Peyer's patch (tissue), 4 donors: ENCODE data around the gene LAMB1.

Experiments
- POLR2A ChIP-seq, 2 donors: fragments of 450-650 bp; IDR thresholded peaks; one replicate each; pipeline ENCODE4 v1.5.1; 2017; ENCODE audit warnings: antibody characterized with exemption in 2 of 2, mild to moderate bottlenecking in 2 of 2, moderate library complexity in 2 of 2
- TF ChIP-seq, protein P1 (sequence below), 6 experiments: fragments of 450-650 bp in 4 of 6; fragments of 200-600 bp in 2 of 6; sonication (generic) in 1 of 6; IDR thresholded peaks; one replicate each; pipeline ENCODE4 v1.5.1; 2017 to 2019; ENCODE audit warnings: antibody characterized with exemption in 6 of 6, mild to moderate bottlenecking in 3 of 6, moderate library complexity in 1 of 6

DNA sequence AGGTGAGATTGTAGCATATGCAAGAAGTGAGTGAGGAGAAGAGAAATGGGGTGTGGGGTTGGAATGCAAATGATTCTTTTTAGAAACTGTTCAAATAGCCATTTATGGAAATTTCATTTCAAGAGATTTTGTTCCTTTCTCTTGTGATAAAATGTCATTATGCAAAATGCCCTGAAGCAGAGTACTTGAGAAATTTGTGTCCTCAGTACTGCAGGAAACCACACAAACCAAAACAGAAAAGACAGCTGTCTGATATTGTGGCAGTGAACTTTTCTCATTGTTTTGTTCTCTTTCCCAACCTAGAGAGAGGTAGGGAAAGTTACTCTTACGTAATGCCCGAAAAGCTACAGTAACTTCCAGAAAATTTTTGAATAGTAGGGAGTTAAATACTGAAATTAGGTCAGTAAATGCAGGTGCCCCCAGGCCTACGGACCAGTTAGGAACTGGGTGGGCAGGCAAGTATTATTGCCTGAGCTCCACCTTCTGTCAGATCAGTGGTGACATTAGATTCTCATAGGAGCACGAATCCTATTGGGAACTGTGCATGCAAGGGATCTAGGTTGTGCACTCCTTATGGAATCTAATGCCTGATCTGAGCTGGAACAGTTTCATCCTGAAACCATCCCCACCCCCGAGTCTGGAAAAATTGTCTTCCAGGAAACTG, 78.0 kb downstream of the LAMB1 start:
- TF ChIP-seq, protein P1, sequence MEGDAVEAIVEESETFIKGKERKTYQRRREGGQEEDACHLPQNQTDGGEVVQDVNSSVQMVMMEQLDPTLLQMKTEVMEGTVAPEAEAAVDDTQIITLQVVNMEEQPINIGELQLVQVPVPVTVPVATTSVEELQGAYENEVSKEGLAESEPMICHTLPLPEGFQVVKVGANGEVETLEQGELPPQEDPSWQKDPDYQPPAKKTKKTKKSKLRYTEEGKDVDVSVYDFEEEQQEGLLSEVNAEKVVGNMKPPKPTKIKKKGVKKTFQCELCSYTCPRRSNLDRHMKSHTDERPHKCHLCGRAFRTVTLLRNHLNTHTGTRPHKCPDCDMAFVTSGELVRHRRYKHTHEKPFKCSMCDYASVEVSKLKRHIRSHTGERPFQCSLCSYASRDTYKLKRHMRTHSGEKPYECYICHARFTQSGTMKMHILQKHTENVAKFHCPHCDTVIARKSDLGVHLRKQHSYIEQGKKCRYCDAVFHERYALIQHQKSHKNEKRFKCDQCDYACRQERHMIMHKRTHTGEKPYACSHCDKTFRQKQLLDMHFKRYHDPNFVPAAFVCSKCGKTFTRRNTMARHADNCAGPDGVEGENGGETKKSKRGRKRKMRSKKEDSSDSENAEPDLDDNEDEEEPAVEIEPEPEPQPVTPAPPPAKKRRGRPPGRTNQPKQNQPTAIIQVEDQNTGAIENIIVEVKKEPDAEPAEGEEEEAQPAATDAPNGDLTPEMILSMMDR (IDR thresholded peaks at IDR 0.05): no peak
- TF ChIP-seq POLR2A (IDR thresholded peaks at IDR 0.05): no peak
